HepG2 (cell line): ENCODE data around the gene ACOT8. TPM values are rescaled to one million over a fixed set of nuclear protein-coding genes. Genes with fewer than 3 reads are reported as not detected.

Experiments used
- CEBPZ ChIP-seq: IDR thresholded peaks from 2 replicates; pipeline ENCODE4 v1.6.1; 2012; ENCODE audit warnings: low read length, improper control_type of control experiment
- FOXK2 ChIP-seq: fragments of 450-650 bp; IDR thresholded peaks from 2 replicates; pipeline ENCODE4 v1.6.1; 2016
- IRX3 ChIP-seq: sonication (generic); formaldehyde crosslinking; IDR thresholded peaks from 2 replicates; pipeline ENCODE4 v1.8.1; 2023; ENCODE audit warnings: mild to moderate bottlenecking, low read depth, missing genetic modification reagents, borderline replicate concordance
- NFYC ChIP-seq: IDR thresholded peaks from 2 replicates; pipeline ENCODE4 v1.6.1; 2016; ENCODE audit warnings: missing genetic modification reagents, missing compliant biosample characterization
- PRDM15 ChIP-seq: sonication (generic); formaldehyde crosslinking; IDR thresholded peaks from 2 replicates; pipeline ENCODE4 v1.4.0; 2020; ENCODE audit warnings: missing genetic modification reagents
- RAD21 ChIP-seq: fragments of 450-650 bp; formaldehyde crosslinking; IDR thresholded peaks from 2 replicates; pipeline ENCODE4 v1.5.0; 2020; ENCODE audit warnings: mild to moderate bottlenecking
- RARA ChIP-seq: IDR thresholded peaks from 2 replicates; pipeline ENCODE4 v1.6.1; 2016; ENCODE audit warnings: missing genetic modification reagents, missing compliant biosample characterization
- REST ChIP-seq, 2 experiments: IDR thresholded peaks; 2 replicates each; pipeline ENCODE4 v1.6.1; 2011 to 2012; ENCODE audit warnings: low read length in 2 of 2, borderline replicate concordance in 1 of 2, low read depth in 1 of 2, mild to moderate bottlenecking in 1 of 2, moderate library complexity in 1 of 2
- TBX2 ChIP-seq: sonication (generic); formaldehyde crosslinking; IDR thresholded peaks from 2 replicates; pipeline ENCODE4 v1.5.0; 2020; ENCODE audit warnings: missing genetic modification reagents, mild to moderate bottlenecking, borderline replicate concordance
- THAP11 ChIP-seq: IDR thresholded peaks from 2 replicates; pipeline ENCODE4 v1.6.1; 2016; ENCODE audit warnings: missing biosample characterization, missing genetic modification reagents
- ZBTB21 ChIP-seq: sonication (generic); formaldehyde crosslinking; IDR thresholded peaks from 2 replicates; pipeline ENCODE4 v1.4.0; 2020; ENCODE audit warnings: missing genetic modification reagents
- ZFP62 ChIP-seq: sonication (generic); formaldehyde crosslinking; IDR thresholded peaks from 2 replicates; pipeline ENCODE4 v1.4.0; 2020; ENCODE audit warnings: missing genetic modification reagents
- ZFP91 ChIP-seq: sonication (generic); formaldehyde crosslinking; IDR thresholded peaks from 2 replicates; pipeline ENCODE4 v1.9.0; 2022; ENCODE audit warnings: missing genetic modification reagents, mild to moderate bottlenecking, borderline replicate concordance
- ZNF326 ChIP-seq: sonication (generic); formaldehyde crosslinking; IDR thresholded peaks from 2 replicates; pipeline ENCODE4 v1.4.0; 2020; ENCODE audit warnings: missing genetic modification reagents, borderline replicate concordance
- polyA plus RNA-seq, 8 experiments: library from polyadenylated mRNA; depleted of rRNA in 3 of 8; stranded (reverse) in 7 of 8; unstranded in 1 of 8; fragments of >200 nt; fragmentation: Illumina TruSeq in 4 of 8; extraction: Trizol in 4 of 8; gene quantifications; 2 replicates each; pipeline versions ENCODE4 v1.2.1 to v1.2.3, GENCODE V29; 2011 to 2016; ENCODE audit warnings: low read depth in 4 of 8, missing spikeins in 1 of 8, mixed read lengths in 1 of 8; ENCODE audit not compliant: insufficient read depth in 1 of 8
- total RNA-seq, 5 experiments: library from RNA; depleted of rRNA; stranded (reverse); fragments of >200 nt; fragmentation: Illumina TruSeq; extraction: Trizol; gene quantifications; 2 replicates each; pipeline ENCODE4 v1.2.3, GENCODE V29; 2016; ENCODE audit warnings: low read depth in 1 of 5

Gene ACOT8
- total and polyA plus RNA-seq, 2 of the 13 experiments (the other 11 are each of a cell fraction or from before 2014, with no cell fraction given), result 31.4 to 45.5 TPM

GRCh38 chr20:45890077-45890984 lies 33.1 kb upstream of the ACOT8 start (continued):
- TF ChIP-seq CEBPZ (no peak), RARA (peak; percentile 67), RAD21 (CRISPR knock-in tag) (peak; percentile 88), PRDM15 (CRISPR knock-in tag) (0 out of 2 replicates have a peak, but pooled peaks have one; percentile 38), FOXK2 (no peak), THAP11 (CRISPR knock-in tag) (peak; percentile 74), TBX2 (peak; percentile 47; the same call in 1 of the 2 replicates), ZBTB21 (CRISPR knock-in tag) (peak; percentile 39; the same call in 1 of the 2 replicates), ZNF326 (no peak), NFYC (no peak), REST (IDR thresholded peaks at IDR 0.05; ENCODE audit: borderline replicate concordance in 1 of 2, low read depth in 1 of 2, low read length in 2 of 2) (no peak), ZFP91 (CRISPR knock-in tag) (no peak; the same call in 1 of the 2 replicates), IRX3 (CRISPR knock-in tag) (no peak), ZFP62 (CRISPR knock-in tag) (no peak; the same call in 1 of the 2 replicates)
